GM19328 (cell line): ENCODE measurements around the gene LRRC27.
"Not testable (repeated sequence)": the region's sequence is repeated elsewhere in the genome, so short reads cannot be mapped to it uniquely, and the experiment has no call there.

Experiments
- ATAC-seq: cut with Tn5 transposase; IDR thresholded peaks from one replicate; pipeline ENCODE4 v1.9.1; 2021; ENCODE audit warnings: mild to moderate bottlenecking, moderate library complexity; ENCODE audit not compliant: unreplicated experiment

Gene LRRC27

DNA sequence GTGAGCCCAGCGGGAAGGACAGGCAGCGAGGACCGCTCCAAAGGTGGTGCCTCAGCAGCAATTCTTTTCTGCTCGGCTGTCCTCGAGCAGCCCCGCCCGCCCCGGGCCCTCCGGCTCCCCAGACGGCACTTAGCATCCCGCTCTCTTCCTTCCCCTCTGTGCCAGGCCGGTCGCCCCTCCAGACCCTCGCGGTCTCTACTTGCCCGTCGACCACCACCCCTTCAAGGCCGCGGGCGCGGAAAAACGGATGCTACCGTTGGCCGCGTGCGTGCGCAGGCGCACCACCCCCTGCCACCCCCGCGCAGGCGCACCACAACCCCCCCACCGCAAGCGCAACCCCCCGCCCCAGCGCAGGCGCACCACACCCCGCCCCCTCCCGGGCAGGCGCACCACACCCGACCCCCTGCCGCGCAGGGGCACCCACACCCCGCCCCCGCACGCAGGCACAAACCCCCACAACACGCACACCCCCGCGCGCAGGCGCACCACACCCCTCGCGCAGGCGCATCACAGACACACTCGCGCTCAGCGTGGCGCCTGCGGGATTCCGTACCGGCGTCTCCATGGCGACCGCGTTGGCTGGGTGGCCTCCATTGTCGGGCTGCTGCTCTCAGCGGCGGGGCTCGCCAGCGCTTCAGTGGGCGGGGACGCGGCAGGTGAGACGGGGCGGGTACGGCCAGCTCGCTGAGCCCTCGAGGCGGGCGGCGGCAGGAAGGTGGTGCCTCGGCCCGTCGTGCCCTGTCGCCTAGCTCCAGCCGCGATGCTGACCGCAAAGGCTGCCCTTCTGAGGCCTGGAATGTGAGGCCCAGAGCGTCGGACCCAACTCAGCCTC, at the start of gene LRRC27:
Gene LRRC27 (plus strand): TSS at position 593 of the 832 bp plus-strand sequence. CDS start 1,332 bp downstream, outside the sequence.
- ATAC-seq = peak; percentile 83

DNA sequence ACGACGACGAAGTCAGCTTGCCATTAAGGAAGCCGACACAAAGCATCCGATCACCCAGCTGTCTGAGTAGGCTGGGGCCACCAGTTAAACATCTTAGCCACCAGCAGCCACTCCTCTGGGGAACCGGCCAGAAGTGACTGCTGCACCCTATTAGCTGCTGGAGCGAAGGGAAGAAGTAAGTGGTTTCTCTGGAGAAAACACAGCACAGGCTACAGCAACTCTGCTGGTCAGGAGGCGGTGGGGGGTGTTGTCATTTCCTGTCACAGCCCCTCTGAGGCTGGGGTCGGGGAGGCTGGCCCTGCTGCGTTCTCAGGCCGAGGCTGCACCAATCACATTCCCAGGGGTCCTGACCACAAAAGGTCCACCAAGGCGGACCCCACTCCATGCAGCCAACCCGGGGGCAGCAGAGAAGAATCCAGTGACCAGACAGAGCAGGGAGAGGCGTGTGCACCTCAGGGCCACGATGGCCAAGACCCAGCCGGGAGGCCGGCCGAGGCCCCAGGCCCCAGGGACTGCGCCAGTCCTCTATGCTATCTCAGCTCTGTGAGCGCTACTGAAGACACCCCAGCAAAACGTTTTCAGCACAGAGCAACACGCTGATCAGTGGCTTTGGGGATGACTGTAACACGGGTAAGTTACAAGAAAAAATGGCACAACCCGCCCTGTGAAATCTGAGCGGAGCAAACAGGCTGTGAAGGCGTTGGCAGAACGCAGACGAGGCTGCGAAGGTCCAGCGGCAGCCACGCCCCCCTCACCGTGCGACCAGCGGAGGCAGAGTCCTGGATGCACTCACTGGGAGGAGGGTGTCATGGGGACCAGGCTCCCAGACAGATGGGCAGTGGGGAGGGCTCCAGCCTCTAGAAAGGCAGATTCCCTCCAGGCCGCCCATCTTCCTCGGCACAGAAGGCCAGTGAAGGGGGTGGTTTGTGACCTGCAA, 49.1 kb upstream of the LRRC27 start:
- ATAC-seq = no peak

DNA sequence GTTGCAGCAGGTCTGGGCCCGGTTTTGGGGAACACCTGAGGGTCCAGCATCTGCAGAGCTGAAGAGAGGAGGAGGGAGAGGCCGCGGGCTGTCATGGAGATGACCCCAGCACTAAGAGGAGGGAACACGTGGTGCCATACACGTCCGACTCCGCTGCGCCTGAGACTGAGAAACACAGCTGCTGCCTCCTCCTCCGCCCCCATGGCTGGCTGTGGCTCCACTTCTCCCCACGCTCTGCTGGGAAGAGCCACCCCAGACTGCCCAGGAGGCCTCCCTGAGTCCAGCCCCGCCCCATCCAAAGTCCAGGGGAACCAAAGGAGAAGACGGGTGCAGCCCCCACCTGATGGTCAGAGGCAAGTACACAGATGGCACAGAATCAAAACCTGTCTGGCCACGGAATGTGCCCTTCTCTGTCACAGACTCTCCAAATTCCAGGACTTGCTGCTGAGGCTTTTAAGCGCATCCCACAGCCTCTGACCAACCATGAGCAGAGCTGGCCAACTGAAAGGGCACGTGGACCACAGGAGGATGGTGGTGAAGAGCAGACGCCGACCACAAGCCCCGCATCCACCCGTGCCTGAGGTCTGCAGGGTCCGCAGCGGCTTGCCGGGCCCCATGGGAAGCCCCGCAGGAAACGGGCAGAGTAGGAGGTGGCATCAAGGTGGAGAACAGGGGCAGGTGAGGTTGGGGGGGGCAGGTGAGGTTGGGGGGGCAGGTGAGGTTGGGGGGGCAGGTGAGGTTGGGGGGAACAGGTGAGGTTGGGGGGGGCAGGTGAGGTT, 48.2 kb upstream of the LRRC27 start:
- no peak for ATAC-seq

DNA sequence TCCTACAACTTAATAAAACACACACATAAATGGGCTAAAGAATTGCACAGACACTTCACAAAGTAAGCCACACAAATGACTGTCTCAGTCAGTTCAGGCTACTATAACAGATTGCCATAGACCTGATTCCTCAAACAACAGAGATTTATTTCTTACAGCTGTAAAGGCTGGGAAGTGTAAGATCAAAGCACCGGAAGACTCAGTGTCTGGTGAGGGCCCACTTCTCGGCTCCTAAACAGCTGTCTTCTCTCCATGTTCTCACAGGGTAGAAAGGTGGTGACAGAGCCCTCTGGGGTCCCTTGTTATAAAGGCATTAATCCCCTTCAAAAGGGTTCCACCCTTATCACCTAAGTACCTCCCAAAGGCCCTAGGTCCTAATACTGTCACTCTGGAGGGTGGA, 42.6 kb upstream of the LRRC27 start:
- ATAC-seq = no peak

DNA sequence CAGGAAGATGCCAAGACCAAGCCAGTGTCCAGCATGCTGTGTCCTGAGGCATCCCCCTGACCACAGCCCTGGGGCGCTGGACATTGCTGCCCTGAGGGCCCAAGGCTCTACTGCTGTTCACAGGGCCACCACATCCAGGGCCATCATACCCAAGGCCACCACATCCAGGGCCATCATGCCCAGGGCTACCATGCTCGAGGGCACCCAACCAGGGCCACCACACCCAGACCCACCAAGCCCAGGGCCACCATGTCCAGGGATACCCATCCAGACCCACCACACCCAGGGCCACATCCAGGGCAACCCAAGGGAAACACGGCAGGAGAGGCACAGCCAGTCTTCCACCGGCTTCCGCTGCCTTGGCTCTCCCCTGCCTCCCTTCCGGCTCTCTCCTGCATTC, 41.4 kb upstream of the LRRC27 start:
- no peak for ATAC-seq

DNA sequence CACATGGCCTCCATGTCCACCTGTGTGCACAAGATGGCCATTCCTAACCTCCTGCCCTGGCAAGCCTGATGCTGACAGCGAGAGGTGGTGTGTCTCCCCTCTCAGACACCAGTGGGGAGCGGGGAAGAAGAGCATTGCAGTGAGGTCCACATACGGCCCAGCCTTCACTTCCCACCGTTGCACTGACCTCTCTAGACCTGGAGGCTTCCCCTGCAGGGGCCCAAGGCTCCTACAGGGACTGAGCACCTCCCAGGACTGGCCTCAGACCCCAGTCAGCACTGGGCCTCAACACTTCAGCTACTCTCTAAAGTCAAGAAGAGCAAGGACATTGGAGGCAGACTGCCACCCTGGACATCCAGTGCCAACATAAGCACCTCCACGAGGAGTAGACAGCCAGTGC, 40.2 kb upstream of the LRRC27 start:
- no peak for ATAC-seq

DNA sequence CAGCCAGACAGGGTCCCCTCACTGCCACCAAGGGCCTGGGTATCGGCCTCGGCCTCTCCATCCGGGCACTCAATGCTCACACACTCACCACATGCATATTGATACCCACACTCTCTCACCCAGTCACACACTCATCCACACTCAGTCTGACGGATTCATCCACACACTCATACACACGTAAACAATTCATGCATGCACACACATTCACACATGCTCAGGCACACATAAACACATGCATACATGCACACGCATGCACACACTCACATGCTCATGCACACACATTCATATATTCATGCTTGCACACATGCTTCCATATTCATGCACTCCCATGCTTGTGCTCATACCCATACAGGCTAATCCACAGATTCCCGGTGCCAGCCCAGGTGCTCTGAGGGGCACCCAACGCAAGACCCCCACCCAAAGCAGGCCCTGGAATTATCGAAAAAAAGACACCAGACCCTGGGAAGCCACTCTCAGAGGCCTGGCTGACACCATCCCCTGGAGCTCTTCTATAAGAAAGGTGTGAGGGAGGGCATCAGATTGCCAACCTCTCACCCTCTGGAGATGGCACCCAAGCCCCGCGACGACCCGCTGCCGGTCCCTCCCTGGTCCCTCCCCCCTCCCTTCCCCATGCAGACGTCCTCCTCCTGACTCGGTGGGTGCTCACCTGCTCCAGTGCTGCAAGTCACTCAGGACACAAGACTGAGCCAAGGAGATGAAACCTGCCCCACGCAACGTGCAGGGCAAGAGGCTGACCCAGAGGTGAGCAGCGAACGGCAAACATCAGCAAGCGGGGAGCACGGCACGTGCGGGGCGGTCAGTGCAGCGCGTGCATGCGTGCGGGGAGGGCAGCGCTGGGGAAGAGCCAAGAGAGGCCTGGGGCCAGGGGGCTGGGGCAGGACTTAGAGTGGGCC, 39.4 kb upstream of the LRRC27 start:
- no peak for ATAC-seq

DNA sequence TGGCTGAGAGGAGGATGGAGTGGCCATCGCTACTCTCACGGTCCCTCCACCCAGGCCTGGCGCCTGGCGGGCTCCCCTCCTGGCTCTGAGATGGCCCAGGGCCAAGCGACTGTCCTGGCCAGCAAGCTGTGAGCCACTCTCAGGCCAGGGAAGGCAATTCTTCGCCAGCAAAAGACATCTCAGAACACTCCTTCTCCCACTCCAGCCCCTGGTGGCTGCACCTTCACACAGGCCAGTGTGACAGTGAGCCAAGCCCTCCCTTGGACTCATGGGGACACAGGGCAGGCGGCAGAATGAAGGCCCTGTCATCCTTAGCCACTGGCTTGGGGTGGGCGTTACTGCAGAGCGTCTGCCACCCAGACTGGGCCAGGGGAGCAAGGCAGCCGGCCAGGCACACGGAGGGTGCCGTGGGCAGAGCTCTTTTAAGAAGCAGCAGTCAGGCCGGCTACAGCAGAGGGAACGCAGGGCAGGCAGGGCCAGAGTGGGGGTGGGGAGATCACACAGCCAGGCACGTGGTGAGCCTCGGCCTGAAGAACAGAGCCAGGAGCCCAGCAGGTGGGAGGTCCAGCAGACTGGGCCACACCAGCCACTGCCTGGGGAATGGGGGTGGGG, 38.7 kb upstream of the LRRC27 start:
- no peak for ATAC-seq

DNA sequence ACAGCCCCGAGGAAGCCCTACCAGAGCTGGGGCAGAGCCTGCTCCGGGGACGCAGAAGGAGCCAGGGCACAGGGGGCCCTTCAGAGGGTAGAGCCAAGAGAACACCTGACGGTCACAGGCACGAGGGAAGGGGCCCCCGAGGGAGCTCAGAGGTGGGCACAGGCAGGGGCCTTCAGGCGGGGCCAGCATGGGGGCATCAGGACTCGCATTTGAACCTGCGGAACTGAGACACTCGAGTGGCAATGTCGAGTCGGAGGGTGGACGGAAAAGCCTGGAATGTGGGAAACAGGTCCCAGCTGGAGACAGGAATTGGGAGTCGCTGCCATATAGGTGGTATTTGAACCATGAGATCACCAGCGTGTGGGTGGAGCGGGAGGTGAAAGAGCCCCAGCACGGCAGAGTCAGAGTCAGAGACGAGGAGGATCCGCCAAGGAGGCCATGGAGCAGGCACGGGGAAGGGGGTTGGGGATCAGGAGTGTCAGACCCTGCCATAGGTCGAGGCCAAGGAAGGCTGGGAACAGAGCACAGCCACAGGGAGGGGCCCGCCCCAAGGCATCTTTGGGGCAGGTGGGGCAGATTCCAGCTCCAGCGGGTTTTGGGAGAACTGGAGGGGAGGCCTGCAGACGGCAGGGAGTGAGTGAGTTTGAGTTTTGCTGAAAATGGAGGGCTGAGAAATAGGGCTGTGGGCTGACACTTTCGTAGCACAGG, 38.0 kb upstream of the LRRC27 start:
- ATAC-seq = no peak

DNA sequence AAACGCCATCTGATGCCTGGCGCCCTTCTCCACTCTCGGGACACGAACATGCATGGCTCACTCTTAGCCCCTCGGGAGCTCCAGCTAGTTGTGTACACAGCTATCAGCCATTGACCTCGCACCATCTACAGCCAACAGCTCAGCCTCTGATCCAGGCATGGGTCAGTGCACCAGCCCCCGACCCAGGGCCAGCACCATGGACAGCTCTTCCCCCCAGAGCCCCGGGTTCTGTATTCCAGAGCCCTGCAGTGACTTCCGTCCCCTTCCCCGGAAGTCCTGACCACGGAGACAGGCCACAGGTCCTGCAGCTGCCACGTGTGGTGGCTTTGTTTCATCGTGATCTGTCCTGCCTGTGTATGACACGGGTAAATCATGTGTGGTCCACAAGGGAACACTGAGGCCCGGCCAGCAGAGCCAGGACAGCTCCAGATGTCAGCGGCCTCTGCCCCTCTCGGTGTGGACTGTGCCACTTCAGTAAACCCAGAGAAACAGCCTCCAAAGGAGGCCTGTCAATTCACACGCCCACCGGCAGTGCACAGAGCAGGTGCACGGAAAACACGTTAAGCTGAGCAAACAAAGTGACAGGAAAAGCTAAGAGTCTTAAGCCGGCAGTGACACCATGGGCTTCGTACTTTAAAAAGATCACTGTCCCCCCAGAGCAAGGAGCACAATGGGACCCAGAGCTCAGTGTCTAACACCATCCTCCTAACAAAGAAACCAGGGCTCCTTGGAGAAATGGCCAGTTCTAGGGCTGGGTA, 37.3 kb upstream of the LRRC27 start:
- no peak for ATAC-seq

DNA sequence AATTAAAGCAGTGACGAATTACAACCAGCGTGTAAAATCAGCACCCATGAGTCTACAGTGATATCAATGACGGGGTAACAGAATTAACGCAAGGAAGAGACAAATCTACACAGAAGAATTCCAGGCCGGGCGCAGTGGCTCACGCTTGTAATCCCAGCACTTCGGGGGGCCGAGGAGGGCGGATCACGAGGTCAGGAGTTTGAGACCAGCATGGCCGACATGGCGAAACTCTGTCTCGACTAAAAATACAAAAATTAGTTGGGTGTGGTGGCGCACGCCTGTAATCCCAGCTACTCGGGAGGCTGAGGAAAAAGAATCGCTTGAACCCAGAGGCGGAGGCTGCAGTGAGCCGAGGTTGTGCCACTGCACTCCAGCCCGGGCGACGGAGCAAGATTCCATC, 36.5 kb upstream of the LRRC27 start:
- ATAC-seq = not testable (repeated sequence)

DNA sequence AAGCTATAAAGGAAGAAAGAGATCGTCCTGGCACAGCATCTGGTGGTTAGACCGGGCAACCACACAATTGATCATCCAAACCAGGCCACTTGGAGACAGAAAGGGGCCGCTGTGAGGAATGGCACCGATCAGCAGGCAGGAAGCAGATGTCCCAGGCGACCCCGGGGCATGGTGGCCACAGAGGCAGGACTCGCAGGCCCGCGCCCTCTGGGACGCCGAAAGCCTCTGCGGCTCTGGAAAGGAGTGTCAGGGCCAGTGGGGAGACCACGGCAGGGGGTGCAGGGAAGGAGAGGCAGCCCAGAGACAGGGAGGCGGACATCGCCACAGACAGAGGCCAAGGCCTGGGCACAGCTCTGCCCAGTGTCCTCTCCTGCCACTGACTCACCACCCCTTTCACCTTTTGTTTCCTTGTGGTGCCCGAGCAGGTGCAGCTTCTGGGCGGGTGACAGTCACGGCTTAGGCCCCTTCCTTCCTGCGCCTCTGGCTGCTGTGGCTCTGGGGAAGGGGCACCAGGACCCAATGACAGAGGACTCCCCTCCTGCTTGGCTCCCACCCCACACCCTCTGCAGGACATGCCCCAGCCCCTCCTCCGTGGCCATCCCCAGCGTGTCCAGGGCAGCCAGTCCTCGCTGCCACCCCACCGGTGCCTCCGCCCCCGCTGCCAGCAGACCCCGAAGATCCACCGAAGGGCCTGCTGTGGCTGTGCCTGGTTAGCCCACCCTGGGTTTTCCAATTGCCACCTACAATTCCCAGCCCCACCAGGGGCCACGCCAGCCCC, 35.1 kb upstream of the LRRC27 start:
- ATAC-seq = no peak

DNA sequence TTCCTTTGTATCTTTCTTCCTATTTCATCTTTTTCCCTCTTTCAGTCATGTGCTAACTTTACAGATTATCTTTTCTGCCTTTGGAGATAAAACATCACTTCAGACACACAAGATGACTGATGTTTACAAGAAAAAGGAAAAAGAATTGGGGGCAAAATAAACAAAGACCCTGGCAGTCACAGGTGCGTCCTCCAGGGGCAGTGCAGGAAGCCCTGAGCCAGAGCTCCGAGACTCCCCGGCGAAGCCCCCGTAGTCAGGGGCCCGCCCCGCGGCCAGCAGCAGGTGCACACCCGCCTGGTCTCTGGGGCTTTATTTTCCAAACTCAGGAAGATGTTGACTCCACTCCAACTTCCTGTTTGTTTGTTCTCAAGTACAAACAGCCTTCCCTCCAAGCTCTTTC, 34.5 kb upstream of the LRRC27 start:
- ATAC-seq = no peak

DNA sequence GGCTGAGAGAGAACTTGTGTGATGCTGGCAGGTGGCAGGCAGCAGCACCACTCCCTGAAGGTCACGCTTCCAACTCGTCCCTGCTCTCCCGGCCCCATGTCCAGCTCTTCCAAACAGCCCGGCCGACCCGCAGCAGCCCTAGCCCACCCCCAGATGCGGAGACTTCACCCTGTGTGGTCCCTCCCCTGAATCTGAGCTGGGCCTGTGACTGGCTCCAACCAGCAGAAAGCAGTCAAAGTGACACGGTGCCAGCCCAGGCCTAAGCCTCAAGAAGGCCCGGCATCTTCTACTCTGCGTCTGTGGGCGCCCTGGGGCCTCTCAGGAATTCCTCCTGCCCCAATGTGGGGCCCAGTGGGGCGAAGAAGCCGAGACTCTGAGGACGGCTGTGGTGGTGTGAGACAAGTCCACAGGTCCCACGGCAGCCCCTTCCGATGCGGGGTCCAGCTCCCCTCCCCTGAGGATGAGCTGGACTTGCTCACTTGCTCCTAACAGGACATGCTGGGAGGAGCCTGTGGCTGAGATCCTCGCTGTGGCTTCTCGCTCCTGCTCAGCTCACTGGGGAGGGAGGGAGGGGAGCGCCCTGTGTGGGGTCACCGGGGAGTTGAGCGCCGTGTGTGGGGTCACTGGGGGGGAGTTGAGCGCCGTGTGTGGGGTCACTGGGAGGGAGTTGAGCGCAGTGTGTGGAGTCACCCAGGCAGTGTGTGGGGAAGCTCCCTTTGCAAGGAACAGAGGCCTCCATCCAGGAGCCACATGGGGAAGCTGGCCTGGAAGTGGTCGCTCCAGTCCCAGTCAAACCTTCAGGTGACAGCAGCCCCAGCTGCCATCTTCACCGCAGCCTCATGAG, 33.7 kb upstream of the LRRC27 start:
- ATAC-seq = no peak

DNA sequence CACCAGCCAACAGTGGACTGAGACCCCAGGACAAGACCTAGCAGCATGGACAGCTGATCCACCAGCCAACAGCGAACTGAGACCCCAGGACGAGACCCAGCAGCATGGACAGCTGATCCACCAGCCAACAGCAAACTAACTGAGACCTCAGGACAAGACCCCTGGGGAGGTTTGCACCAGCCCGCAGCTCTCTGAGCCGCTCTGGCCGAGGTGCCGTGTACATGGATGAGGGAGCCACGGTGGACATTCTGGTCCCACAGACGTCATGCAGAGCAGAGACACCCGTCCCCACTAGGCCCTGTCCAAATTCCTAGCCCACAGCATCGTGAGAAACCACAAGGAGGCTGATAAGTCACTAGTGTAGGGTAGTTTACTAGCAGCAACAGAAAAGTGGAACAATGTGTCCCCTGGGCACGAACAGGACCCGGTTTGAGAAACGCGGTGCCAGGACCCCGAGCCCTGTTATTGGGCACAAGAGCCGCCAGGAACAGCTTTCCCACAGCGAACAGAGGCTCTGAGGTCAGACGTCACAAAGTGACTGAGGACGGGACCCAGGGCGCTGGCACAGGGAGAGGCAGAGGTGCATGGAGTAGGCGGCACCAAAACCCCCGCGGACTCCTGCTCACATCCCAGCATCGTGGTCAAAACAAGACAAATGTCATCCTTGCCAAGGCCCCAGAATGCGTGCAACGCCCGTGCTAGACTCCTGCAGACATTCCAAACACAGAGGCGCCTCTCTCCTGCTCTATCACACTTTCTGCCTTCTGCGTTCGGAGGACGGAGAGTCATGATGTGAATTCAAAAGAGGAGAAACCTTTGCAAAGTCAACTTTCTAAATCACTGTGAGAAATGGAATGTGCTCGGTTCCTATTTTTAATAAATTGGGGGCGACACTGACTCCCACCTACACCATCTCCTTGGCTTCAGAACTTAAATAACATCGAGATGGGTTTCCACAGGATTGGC, 32.3 kb upstream of the LRRC27 start:
- ATAC-seq = no peak
